ENCODE measurements around the gene ELOVL4.

The ELOVL4 gene

GRCh38 chr6:79947191-79948186 is at the start of gene ELOVL4:
ELOVL4 (minus strand) TSS chr6:79947553; CDS start chr6:79947279, 274 bp downstream.
- peak; percentile 7 for DNase-seq (ENCODE audit: low spot score)

- no peak for DNase-seq (ENCODE audit: low spot score)
These were observed 46.6 kb upstream of the ELOVL4 start for GRCh38 chr6:79993911-79994309.

- DNase-seq (ENCODE audit: low spot score), result no peak
These were observed 45.9 kb upstream of the ELOVL4 start for GRCh38 chr6:79993012-79993910.

GRCh38 chr6:79989641-79990040 is 42.3 kb upstream of the ELOVL4 start:
- no peak for DNase-seq (ENCODE audit: low spot score)

GRCh38 chr6:79985128-79985527 is 37.8 kb upstream of the ELOVL4 start:
- no peak for DNase-seq (ENCODE audit: low spot score)

GRCh38 chr6:79984261-79984660 is 36.9 kb upstream of the ELOVL4 start:
- DNase-seq (ENCODE audit: low spot score), result no peak

GRCh38 chr6:79981652-79982051 is 34.3 kb upstream of the ELOVL4 start:
- DNase-seq (ENCODE audit: low spot score), result no peak

- DNase-seq (ENCODE audit: low spot score), result no peak
These were observed 23.8 kb upstream of the ELOVL4 start for GRCh38 chr6:79971193-79971592.

GRCh38 chr6:79969784-79970183 is 22.4 kb upstream of the ELOVL4 start:
- no peak for DNase-seq (ENCODE audit: low spot score)

GRCh38 chr6:79967178-79967577 is 19.8 kb upstream of the ELOVL4 start:
- no peak for DNase-seq (ENCODE audit: low spot score)

- DNase-seq (ENCODE audit: low spot score), result no peak
These were observed 17.3 kb upstream of the ELOVL4 start for GRCh38 chr6:79964607-79965081.

- no peak for DNase-seq (ENCODE audit: low spot score)
These were observed 7.5 kb upstream of the ELOVL4 start for GRCh38 chr6:79954849-79955248.

- peak; percentile 44 for DNase-seq (ENCODE audit: low spot score)
These were observed 1.9 kb upstream of the ELOVL4 start for GRCh38 chr6:79949233-79949632.

GRCh38 chr6:79946272-79947190 is 822 bp downstream of the ELOVL4 start:
- peak; percentile 27 for DNase-seq (ENCODE audit: low spot score)

- no peak for DNase-seq (ENCODE audit: low spot score)
These were observed 4.2 kb downstream of the ELOVL4 start for GRCh38 chr6:79943133-79943532.

- no peak for DNase-seq (ENCODE audit: low spot score)
These were observed 5.7 kb downstream of the ELOVL4 start for GRCh38 chr6:79941489-79942151.

GRCh38 chr6:79928478-79928998 is 18.8 kb downstream of the ELOVL4 start:
- DNase-seq (ENCODE audit: low spot score), result no peak

GRCh38 chr6:79927758-79928157 is 19.6 kb downstream of the ELOVL4 start:
- DNase-seq (ENCODE audit: low spot score), result no peak

- DNase-seq (ENCODE audit: low spot score), result no peak
These were observed 24.1 kb downstream of the ELOVL4 start for GRCh38 chr6:79923270-79923669.

GRCh38 chr6:79922018-79922417 is 25.3 kb downstream of the ELOVL4 start:
- DNase-seq (ENCODE audit: low spot score), result no peak

GRCh38 chr6:79913369-79913768 is 34.0 kb downstream of the ELOVL4 start:
- DNase-seq (ENCODE audit: low spot score), result no peak
